Measurements from ENCODE around the gene ANKMY1.
"Not testable (repeated sequence)": the region's sequence is repeated elsewhere in the genome, so short reads cannot be mapped to it uniquely, and the experiment has no call there.

The ANKMY1 gene

GRCh38 chr2:240568678-240569522, 11.1 kb upstream of the ANKMY1 start:
- no peak for ATAC-seq
- DNase-seq, result peak; percentile 44

- DNase-seq, result peak; percentile 65
- ATAC-seq, result peak; percentile 30
Observed at GRCh38 chr2:240567872-240568677, 10.3 kb upstream of the ANKMY1 start, which contains the start of gene RNPEPL1. Gene RNPEPL1 (plus strand): TSS chr2:240568484. CDS start chr2:240568587, 103 bp downstream.

- DNase-seq, result peak; percentile 33
- ATAC-seq, result no peak
Observed at GRCh38 chr2:240567137-240567871, 9.5 kb upstream of the ANKMY1 start.

GRCh38 chr2:240566203-240567136, 8.7 kb upstream of the ANKMY1 start:
- DNase-seq (peak; percentile 98), ATAC-seq (peak; percentile 69)

GRCh38 chr2:240565333-240566202, 7.8 kb upstream of the ANKMY1 start:
- ATAC-seq, result peak; percentile 55

GRCh38 chr2:240564561-240565332, 7.0 kb upstream of the ANKMY1 start:
- peak; percentile 3 for ATAC-seq
- peak; percentile 57 for DNase-seq

More at GRCh38 chr2:240565333-240566202, 7.8 kb upstream of the ANKMY1 start:
- DNase-seq, result peak; percentile 90

GRCh38 chr2:240563951-240564560, 6.3 kb upstream of the ANKMY1 start:
- no peak for ATAC-seq
- DNase-seq, result no peak

- not testable (repeated sequence) for ATAC-seq, DNase-seq
Observed at GRCh38 chr2:240563231-240563630, 5.4 kb upstream of the ANKMY1 start.

- DNase-seq (no peak), ATAC-seq (no peak)
Observed at GRCh38 chr2:240561325-240561971, 3.7 kb upstream of the ANKMY1 start.

GRCh38 chr2:240560480-240561324, 2.9 kb upstream of the ANKMY1 start:
- peak; percentile 62 for ATAC-seq

GRCh38 chr2:240560084-240560479, 2.3 kb upstream of the ANKMY1 start, which contains the start of gene DUSP28:
Gene DUSP28 (plus strand): TSS chr2:240560357. CDS start chr2:240560685, 328 bp downstream.
- DNase-seq (peak; percentile 95), ATAC-seq (peak; percentile 68)

More at GRCh38 chr2:240560480-240561324, 2.9 kb upstream of the ANKMY1 start:
- DNase-seq, result peak; percentile 100

- ATAC-seq, result no peak
- DNase-seq, result no peak
Observed at GRCh38 chr2:240559286-240559685, 1.5 kb upstream of the ANKMY1 start.

GRCh38 chr2:240558236-240558761, 511 bp upstream of the ANKMY1 start:
- DNase-seq (no peak), ATAC-seq (no peak)

- DNase-seq, result no peak
Observed at GRCh38 chr2:240557101-240557751, 562 bp downstream of the ANKMY1 start.

GRCh38 chr2:240556553-240557100, 1.2 kb downstream of the ANKMY1 start:
- DNase-seq, result peak; percentile 64
- ATAC-seq, result no peak

More at GRCh38 chr2:240557101-240557751, 562 bp downstream of the ANKMY1 start:
- ATAC-seq, result no peak
